ENCODE measurements around the gene CCDC188.

- no peak for TF ChIP-seq CTCF (IDR thresholded peaks at IDR 0.05)
- TF ChIP-seq POLR2AphosphoS5 (IDR thresholded peaks at IDR 0.05; ENCODE audit: low read depth, low read length), result no peak
- TF ChIP-seq REST (IDR thresholded peaks at IDR 0.05; ENCODE audit: insufficient read depth in 1 of 2, low read depth in 2 of 2, low read length in 1 of 2), result no peak
- TF ChIP-seq SIN3A (IDR thresholded peaks at IDR 0.05; ENCODE audit: borderline replicate concordance, insufficient read depth, low read depth, low read length), result no peak
- no peak for TF ChIP-seq TCF7L2 (IDR thresholded peaks at IDR 0.05; ENCODE audit: low read depth, low read length)
These were observed 25.4 kb downstream of the CCDC188 start for GRCh38 chr22:20125201-20126174.
